ENCODE results near the gene MAP3K20. TPM values are rescaled to one million over a fixed set of nuclear protein-coding genes. Genes with fewer than 3 reads are reported as not detected.
"Not testable (repeated sequence)": the region's sequence is repeated elsewhere in the genome, so short reads cannot be mapped to it uniquely, and the experiment has no call there.

MAP3K20 gene
- total RNA-seq, 1 donor from 2014 or later = 77.6 TPM

- DNase-seq (ENCODE audit: low spot score) = no peak
Observed at GRCh38 chr2:173232956-173233744, 157.5 kb downstream of the MAP3K20 start.

- DNase-seq (ENCODE audit: low spot score) = no peak
Observed at GRCh38 chr2:173235947-173236803, 160.5 kb downstream of the MAP3K20 start.

- no peak for DNase-seq (ENCODE audit: low spot score)
Observed at GRCh38 chr2:173238385-173238784, 162.7 kb downstream of the MAP3K20 start.

DNA sequence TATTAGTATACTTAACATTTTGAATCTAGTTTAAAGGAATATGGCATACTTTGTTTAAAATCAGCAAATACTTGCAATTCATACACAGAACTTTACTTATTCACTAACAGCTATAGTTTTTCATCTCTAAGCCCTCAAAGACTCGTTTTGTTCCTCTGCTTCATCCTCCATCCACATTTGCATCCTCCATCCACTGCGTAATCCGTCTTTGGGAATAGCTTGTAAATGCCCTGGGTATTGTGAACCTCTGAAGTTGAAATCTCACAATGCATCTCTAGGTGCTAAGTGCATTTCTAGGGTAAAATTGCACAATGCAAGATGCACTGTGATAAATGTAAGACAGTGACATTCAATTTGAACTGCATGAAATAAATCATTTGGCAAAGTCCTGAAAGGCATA is 163.2 kb downstream of the MAP3K20 start:
- DNase-seq (ENCODE audit: low spot score) = no peak

DNA sequence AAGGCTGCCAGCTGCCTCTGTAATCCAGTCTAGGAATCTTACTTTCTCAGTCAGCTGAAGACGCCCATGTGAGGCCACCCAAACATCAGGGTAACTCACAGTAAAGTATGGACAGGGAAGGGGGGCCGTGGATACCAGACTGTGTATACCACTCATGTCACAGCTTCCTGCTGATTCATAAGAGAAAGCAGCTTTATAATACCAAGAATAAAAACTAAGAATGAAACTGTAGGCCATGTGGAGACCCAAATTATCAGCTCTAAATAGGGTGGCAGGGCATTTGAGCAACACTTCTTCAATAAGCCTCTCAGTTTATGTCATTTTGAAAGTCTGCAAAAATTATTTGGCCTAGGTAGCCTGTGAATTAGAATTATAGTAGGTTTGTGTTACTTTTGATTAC is 164.0 kb downstream of the MAP3K20 start:
- no peak for DNase-seq (ENCODE audit: low spot score)

DNA sequence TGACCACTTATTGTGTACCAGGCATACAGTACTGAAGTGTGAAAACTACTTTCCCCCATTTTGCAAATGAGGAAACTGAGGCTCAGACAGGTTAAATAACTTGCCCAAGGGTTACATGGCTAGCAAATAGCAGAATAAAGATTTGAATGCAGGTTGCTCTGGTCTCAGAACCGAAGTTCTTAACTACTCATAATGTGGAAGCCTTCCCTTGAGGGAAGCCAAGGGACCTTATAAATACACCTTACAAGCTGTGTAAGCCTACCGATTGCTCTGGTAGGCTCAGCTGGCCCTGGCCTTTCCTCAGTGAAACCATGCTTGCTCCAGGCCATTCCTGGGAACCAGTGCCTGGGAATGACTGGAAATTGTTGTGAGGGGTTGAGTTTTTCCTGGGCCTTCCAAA is 164.4 kb downstream of the MAP3K20 start:
- DNase-seq (ENCODE audit: low spot score) = no peak

DNA sequence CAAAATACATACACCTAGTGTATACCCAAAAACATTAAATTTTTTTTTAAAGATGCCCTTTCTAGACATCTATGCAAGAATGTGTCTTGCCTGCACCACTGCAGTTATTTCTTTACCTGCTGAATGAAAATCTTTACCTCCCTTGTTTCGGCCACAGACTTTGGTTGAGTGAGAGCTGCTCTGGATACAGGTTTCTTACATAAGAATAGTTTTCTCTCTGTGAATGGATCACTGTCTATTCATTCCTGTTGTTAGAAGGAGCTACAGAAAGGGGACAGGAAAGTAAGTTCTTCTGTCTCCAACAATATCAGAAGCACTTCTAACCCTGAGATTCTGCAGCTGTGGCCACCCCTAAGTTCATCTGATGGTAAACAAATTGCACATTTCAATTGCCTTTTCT is 166.0 kb downstream of the MAP3K20 start:
- no peak for DNase-seq (ENCODE audit: low spot score)

DNA sequence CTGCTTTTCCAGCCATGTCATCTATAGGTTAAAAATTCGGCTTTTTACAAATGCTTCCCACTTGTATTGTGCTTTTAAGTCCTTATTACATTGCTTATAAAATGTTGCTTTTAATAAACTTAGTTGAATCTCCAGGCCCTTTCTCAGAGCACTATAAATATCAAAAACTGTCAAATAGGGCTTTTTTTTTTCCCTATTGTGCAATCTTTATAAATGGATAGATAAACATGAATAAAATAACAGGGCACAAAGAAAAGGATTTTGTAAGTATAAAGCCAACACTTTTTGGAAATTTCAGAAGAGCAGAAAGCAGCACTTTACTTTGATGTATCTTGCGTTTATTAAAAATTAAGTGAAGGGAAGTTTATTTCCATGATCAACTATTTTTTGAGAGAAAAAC is 171.5 kb downstream of the MAP3K20 start:
- no peak for DNase-seq (ENCODE audit: low spot score)

GRCh38 chr2:173248381-173248780 is 172.7 kb downstream of the MAP3K20 start:
- DNase-seq (ENCODE audit: low spot score) = no peak

DNA sequence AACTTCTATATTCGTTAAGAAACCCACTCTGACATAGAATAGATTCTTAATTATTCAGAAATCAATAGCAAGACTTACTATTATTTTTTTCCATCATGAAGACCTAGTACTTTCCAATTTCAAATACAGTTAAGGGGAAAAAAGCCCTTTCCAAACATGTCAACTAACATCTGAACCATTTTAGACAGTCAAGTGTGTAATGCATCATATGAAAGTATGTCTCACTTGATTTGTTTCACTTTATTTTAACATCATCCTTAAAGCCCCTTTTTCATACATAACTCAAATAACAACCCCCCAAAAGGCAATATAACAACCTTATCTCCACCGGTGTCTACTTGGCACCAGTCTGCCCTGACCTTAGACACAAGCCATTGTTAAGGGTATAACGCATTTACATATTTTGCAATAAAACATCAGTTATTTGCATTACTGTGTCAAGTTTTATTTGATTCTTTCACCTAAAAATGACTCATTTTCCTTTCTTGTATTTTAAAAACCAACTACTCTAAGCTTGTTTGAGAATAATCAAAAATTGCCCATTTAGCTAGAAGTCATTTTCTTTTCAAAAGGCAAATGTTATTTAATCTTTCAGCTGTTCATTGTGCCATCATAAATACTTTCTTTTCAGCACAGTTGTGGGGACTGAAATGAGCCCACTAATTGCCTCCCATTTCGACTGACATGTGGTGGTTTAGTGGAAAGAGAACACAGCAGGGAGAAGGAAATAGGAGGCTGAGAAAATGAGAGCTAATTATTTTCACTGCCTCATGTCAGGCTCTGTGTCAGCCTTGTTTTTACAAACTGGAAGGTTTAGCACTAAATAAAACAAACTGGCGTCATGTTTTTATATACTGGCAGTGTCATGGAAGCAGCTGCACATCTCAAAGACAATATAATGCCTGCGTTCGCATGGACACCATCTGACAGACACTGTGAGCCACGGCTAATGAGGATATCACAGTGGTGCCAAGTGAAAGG is 174.3 kb downstream of the MAP3K20 start:
- DNase-seq (ENCODE audit: low spot score) = no peak

- no peak for DNase-seq (ENCODE audit: low spot score)
Observed at GRCh38 chr2:173251225-173251624, 175.6 kb downstream of the MAP3K20 start.

- no peak for DNase-seq (ENCODE audit: low spot score)
Observed at GRCh38 chr2:173252581-173252980, 176.9 kb downstream of the MAP3K20 start.

- no peak for DNase-seq (ENCODE audit: low spot score)
Observed at GRCh38 chr2:173254659-173255058, 179.0 kb downstream of the MAP3K20 start.

DNA sequence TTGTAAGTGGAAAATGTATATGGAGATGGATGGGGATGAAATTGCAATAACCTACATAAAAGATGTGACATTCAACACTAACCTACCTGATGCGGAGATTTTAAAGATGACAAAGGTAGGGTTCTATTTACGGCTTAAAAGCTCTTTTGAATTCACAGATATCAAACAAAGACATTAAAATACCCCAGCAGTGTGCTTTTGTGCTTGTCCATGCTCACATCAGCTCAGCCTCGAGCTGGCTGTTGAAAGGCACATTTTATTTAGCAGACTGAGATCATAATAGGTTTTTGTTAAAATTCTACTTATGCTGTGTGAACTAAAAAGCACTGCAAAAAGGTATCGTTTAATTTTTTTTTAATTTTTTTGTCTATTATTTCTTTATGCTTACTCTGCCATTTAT is 183.1 kb downstream of the MAP3K20 start:
- no peak for DNase-seq (ENCODE audit: low spot score)

GRCh38 chr2:173262356-173262755 is 186.7 kb downstream of the MAP3K20 start:
- not testable (repeated sequence) for DNase-seq (ENCODE audit: low spot score)

GRCh38 chr2:173264151-173264550 is 188.5 kb downstream of the MAP3K20 start:
- no peak for DNase-seq (ENCODE audit: low spot score)

- DNase-seq (ENCODE audit: low spot score) = no peak
Observed at GRCh38 chr2:173264603-173265366, 189.1 kb downstream of the MAP3K20 start.

GRCh38 chr2:173271135-173271534 is 195.5 kb downstream of the MAP3K20 start:
- no peak for DNase-seq (ENCODE audit: low spot score)

DNA sequence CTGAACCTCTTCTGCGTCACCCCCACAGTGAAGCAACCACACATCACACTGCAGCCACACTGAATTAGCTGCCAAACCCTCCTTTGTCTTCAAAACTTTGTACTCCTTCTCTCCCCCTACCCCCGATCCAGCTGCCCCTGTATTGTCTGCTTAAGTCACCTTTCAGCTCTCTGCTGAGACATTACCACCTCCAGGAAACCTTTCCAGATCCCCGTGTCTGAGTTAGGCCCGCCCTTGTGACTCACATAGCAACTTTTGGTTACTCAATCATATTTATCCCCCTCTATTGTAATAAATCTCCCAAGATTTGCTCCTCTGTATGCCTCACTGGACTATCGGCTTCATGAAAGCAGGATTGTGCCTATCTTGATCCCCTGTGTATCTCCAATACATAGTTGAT is 196.2 kb downstream of the MAP3K20 start:
- DNase-seq (ENCODE audit: low spot score) = no peak

- no peak for DNase-seq (ENCODE audit: low spot score)
Observed at GRCh38 chr2:173272849-173273248, 197.2 kb downstream of the MAP3K20 start.

Measured in ureter (tissue), 1 donor.